ENCODE data around the gene DHRS1.

DHRS1 gene

GRCh38 chr14:24286996-24287395, 12.6 kb downstream of the DHRS1 start:
- TF ChIP-seq FOXP2 (optimal IDR thresholded peaks at IDR 0.05; ENCODE audit: borderline replicate concordance, extremely low read depth, extremely low read length, insufficient read depth) = no peak

GRCh38 chr14:24285351-24285750, 14.2 kb downstream of the DHRS1 start:
- TF ChIP-seq SIN3A (IDR thresholded peaks at IDR 0.05; ENCODE audit: borderline replicate concordance, insufficient read depth, low read length) (no peak), FOXP2 (optimal IDR thresholded peaks at IDR 0.05; ENCODE audit: borderline replicate concordance, extremely low read depth, extremely low read length, insufficient read depth) (no peak), POLR2AphosphoS5 (IDR thresholded peaks at IDR 0.05; ENCODE audit: low read depth, low read length) (no peak), TAF1 (IDR thresholded peaks at IDR 0.05; ENCODE audit: borderline replicate concordance, insufficient read depth, low read length) (no peak)

GRCh38 chr14:24284501-24285035, 15.0 kb downstream of the DHRS1 start:
- TF ChIP-seq FOXP2 (optimal IDR thresholded peaks at IDR 0.05; ENCODE audit: borderline replicate concordance, extremely low read depth, extremely low read length, insufficient read depth) = no peak

- TF ChIP-seq SIN3A (IDR thresholded peaks at IDR 0.05; ENCODE audit: borderline replicate concordance, insufficient read depth, low read length) (no peak), TAF1 (IDR thresholded peaks at IDR 0.05; ENCODE audit: borderline replicate concordance, insufficient read depth, low read length) (no peak), FOXP2 (optimal IDR thresholded peaks at IDR 0.05; ENCODE audit: borderline replicate concordance, extremely low read depth, extremely low read length, insufficient read depth) (no peak), POLR2AphosphoS5 (IDR thresholded peaks at IDR 0.05; ENCODE audit: low read depth, low read length) (no peak), REST (IDR thresholded peaks at IDR 0.05; ENCODE audit: insufficient read depth in 1 of 2, low read depth in 2 of 2, low read length in 2 of 2) (no peak)
Measured at GRCh38 chr14:24283796-24284460, 15.7 kb downstream of the DHRS1 start.

- no peak for TF ChIP-seq SIN3A (IDR thresholded peaks at IDR 0.05; ENCODE audit: borderline replicate concordance, insufficient read depth, low read length)
- TF ChIP-seq FOXP2 (optimal IDR thresholded peaks at IDR 0.05; ENCODE audit: borderline replicate concordance, extremely low read depth, extremely low read length, insufficient read depth) = no peak
- TF ChIP-seq TAF1 (IDR thresholded peaks at IDR 0.05; ENCODE audit: borderline replicate concordance, insufficient read depth, low read length) = no peak
- TF ChIP-seq REST (IDR thresholded peaks at IDR 0.05; ENCODE audit: insufficient read depth in 1 of 2, low read depth in 2 of 2, low read length in 2 of 2) = no peak
Measured at GRCh38 chr14:24282736-24283135, 16.8 kb downstream of the DHRS1 start.

- no peak for TF ChIP-seq POLR2AphosphoS5 (IDR thresholded peaks at IDR 0.05; ENCODE audit: low read depth, low read length)
- TF ChIP-seq FOXP2 (optimal IDR thresholded peaks at IDR 0.05; ENCODE audit: borderline replicate concordance, extremely low read depth, extremely low read length, insufficient read depth) = no peak
- no peak for TF ChIP-seq TAF1 (IDR thresholded peaks at IDR 0.05; ENCODE audit: borderline replicate concordance, insufficient read depth, low read length)
- no peak for TF ChIP-seq REST (IDR thresholded peaks at IDR 0.05; ENCODE audit: insufficient read depth in 1 of 2, low read depth in 2 of 2, low read length in 2 of 2)
- no peak for TF ChIP-seq SIN3A (IDR thresholded peaks at IDR 0.05; ENCODE audit: borderline replicate concordance, insufficient read depth, low read length)
Measured at GRCh38 chr14:24281636-24282035, 17.9 kb downstream of the DHRS1 start.

Data from PFSK-1 (cell line).